Measurements from ENCODE around the gene NINL. TPM values are rescaled to one million over a fixed set of nuclear protein-coding genes. Genes with fewer than 3 reads are reported as not detected.

NINL gene
- total RNA-seq, 1 experiment from 2014 or later, result 0.19 TPM

GRCh38 chr20:25532015-25532751, 53.1 kb downstream of the NINL start:
- H3K36me3 ChIP-seq (ENCODE audit: insufficient read depth, low read length), result no peaks in the 10 kb centered on the region
- no peak overlapping the region for H2AFZ ChIP-seq (ENCODE audit: low read length)
- no peaks in the 10 kb centered on the region for H3K27me3 ChIP-seq (ENCODE audit: low read length)
- no peaks in the 10 kb centered on the region for H3K79me2 ChIP-seq (ENCODE audit: low read length)
- H3K9ac ChIP-seq (ENCODE audit: low read length), result no peak overlapping the region
- no peak overlapping the region for H3K4me3 ChIP-seq (ENCODE audit: low read length)
- H3K4me2 ChIP-seq (ENCODE audit: low read depth, low read length, poor library complexity, severe bottlenecking), result no peak overlapping the region
- DNase-seq, result no peak
- no peaks in the 10 kb centered on the region for H3K9me2 ChIP-seq (replicated peaks; ENCODE audit: insufficient read depth, low read length)
- H4K20me1 ChIP-seq (ENCODE audit: insufficient read depth, low read depth, low read length), result no peaks in the 10 kb centered on the region
- peaks cover 9% of the 10 kb centered on the region for H3K4me1 ChIP-seq (ENCODE audit: low read length)
- no peaks in the 10 kb centered on the region for H3K9me3 ChIP-seq (ENCODE audit: low read length)
- H3K27ac ChIP-seq (ENCODE audit: low read length), result no peak overlapping the region

GRCh38 chr20:25529295-25529951, 55.9 kb downstream of the NINL start:
- no peak for DNase-seq
- H3K9me3 ChIP-seq (ENCODE audit: low read length), result no peaks in the 10 kb centered on the region
- H3K9ac ChIP-seq (ENCODE audit: low read length), result no peak overlapping the region
- no peaks in the 10 kb centered on the region for H3K79me2 ChIP-seq (ENCODE audit: low read length)
- H4K20me1 ChIP-seq (ENCODE audit: insufficient read depth, low read depth, low read length), result no peaks in the 10 kb centered on the region
- peaks cover 9% of the 10 kb centered on the region for H3K4me1 ChIP-seq (ENCODE audit: low read length)
- H3K4me2 ChIP-seq (ENCODE audit: low read depth, low read length, poor library complexity, severe bottlenecking), result no peak overlapping the region
- H3K27me3 ChIP-seq (ENCODE audit: low read length), result no peaks in the 10 kb centered on the region
- H2AFZ ChIP-seq (ENCODE audit: low read length), result no peak overlapping the region
- H3K36me3 ChIP-seq (ENCODE audit: insufficient read depth, low read length), result no peaks in the 10 kb centered on the region
- H3K9me2 ChIP-seq (replicated peaks; ENCODE audit: insufficient read depth, low read length), result no peaks in the 10 kb centered on the region
- no peak overlapping the region for H3K4me3 ChIP-seq (ENCODE audit: low read length)
- H3K27ac ChIP-seq (ENCODE audit: low read length), result no peak overlapping the region

GRCh38 chr20:25527949-25528348, 57.4 kb downstream of the NINL start:
- Histone ChIP-seq H2AFZ (ENCODE audit: low read length) (no peak overlapping the region), H3K36me3 (ENCODE audit: insufficient read depth, low read length) (no peaks in the 10 kb centered on the region), H4K20me1 (ENCODE audit: insufficient read depth, low read depth, low read length) (no peaks in the 10 kb centered on the region), H3K4me1 (ENCODE audit: low read length) (peaks cover 9% of the 10 kb centered on the region), H3K4me3 (ENCODE audit: low read length) (no peak overlapping the region), H3K9ac (ENCODE audit: low read length) (no peak overlapping the region), H3K27ac (ENCODE audit: low read length) (no peak overlapping the region), H3K27me3 (ENCODE audit: low read length) (no peaks in the 10 kb centered on the region), H3K9me2 (replicated peaks; ENCODE audit: insufficient read depth, low read length) (no peaks in the 10 kb centered on the region), H3K4me2 (ENCODE audit: low read depth, low read length, poor library complexity, severe bottlenecking) (no peak overlapping the region), H3K79me2 (ENCODE audit: low read length) (no peaks in the 10 kb centered on the region), H3K9me3 (ENCODE audit: low read length) (no peaks in the 10 kb centered on the region)
- DNase-seq, result no peak

GRCh38 chr20:25526446-25526845, 58.9 kb downstream of the NINL start:
- no peak overlapping the region for H3K4me2 ChIP-seq (ENCODE audit: low read depth, low read length, poor library complexity, severe bottlenecking)
- H3K9ac ChIP-seq (ENCODE audit: low read length), result no peak overlapping the region

GRCh38 chr20:25525867-25526266, 59.5 kb downstream of the NINL start:
- no peak for DNase-seq
- H2AFZ ChIP-seq (ENCODE audit: low read length), result no peak overlapping the region
- H3K79me2 ChIP-seq (ENCODE audit: low read length), result no peaks in the 10 kb centered on the region
- H3K4me2 ChIP-seq (ENCODE audit: low read depth, low read length, poor library complexity, severe bottlenecking), result no peak overlapping the region
- no peaks in the 10 kb centered on the region for H4K20me1 ChIP-seq (ENCODE audit: insufficient read depth, low read depth, low read length)
- no peaks in the 10 kb centered on the region for H3K9me2 ChIP-seq (replicated peaks; ENCODE audit: insufficient read depth, low read length)
- no peaks in the 10 kb centered on the region for H3K9me3 ChIP-seq (ENCODE audit: low read length)
- H3K4me3 ChIP-seq (ENCODE audit: low read length), result no peak overlapping the region
- no peaks in the 10 kb centered on the region for H3K36me3 ChIP-seq (ENCODE audit: insufficient read depth, low read length)
- peaks cover 9% of the 10 kb centered on the region for H3K4me1 ChIP-seq (ENCODE audit: low read length)
- no peak overlapping the region for H3K9ac ChIP-seq (ENCODE audit: low read length)
- H3K27me3 ChIP-seq (ENCODE audit: low read length), result no peaks in the 10 kb centered on the region
- no peak overlapping the region for H3K27ac ChIP-seq (ENCODE audit: low read length)

More at GRCh38 chr20:25526446-25526845, 58.9 kb downstream of the NINL start:
- Histone ChIP-seq H3K4me1 (ENCODE audit: low read length) (peaks cover 9% of the 10 kb centered on the region), H3K27me3 (ENCODE audit: low read length) (no peaks in the 10 kb centered on the region), H3K4me3 (ENCODE audit: low read length) (no peak overlapping the region), H3K79me2 (ENCODE audit: low read length) (no peaks in the 10 kb centered on the region), H4K20me1 (ENCODE audit: insufficient read depth, low read depth, low read length) (no peaks in the 10 kb centered on the region), H3K36me3 (ENCODE audit: insufficient read depth, low read length) (no peaks in the 10 kb centered on the region), H3K9me3 (ENCODE audit: low read length) (no peaks in the 10 kb centered on the region), H3K9me2 (replicated peaks; ENCODE audit: insufficient read depth, low read length) (no peaks in the 10 kb centered on the region), H3K27ac (ENCODE audit: low read length) (no peak overlapping the region), H2AFZ (ENCODE audit: low read length) (no peak overlapping the region)
- no peak for DNase-seq

GRCh38 chr20:25525295-25525694, 60.0 kb downstream of the NINL start:
- Histone ChIP-seq H2AFZ (ENCODE audit: low read length) (no peak overlapping the region), H3K9ac (ENCODE audit: low read length) (no peak overlapping the region), H3K27me3 (ENCODE audit: low read length) (no peaks in the 10 kb centered on the region), H3K4me1 (ENCODE audit: low read length) (peaks cover 9% of the 10 kb centered on the region), H3K4me3 (ENCODE audit: low read length) (no peak overlapping the region), H3K79me2 (ENCODE audit: low read length) (no peaks in the 10 kb centered on the region), H3K9me2 (replicated peaks; ENCODE audit: insufficient read depth, low read length) (no peaks in the 10 kb centered on the region), H4K20me1 (ENCODE audit: insufficient read depth, low read depth, low read length) (no peaks in the 10 kb centered on the region), H3K4me2 (ENCODE audit: low read depth, low read length, poor library complexity, severe bottlenecking) (no peak overlapping the region), H3K36me3 (ENCODE audit: insufficient read depth, low read length) (no peaks in the 10 kb centered on the region), H3K27ac (ENCODE audit: low read length) (no peak overlapping the region), H3K9me3 (ENCODE audit: low read length) (no peaks in the 10 kb centered on the region)
- DNase-seq, result no peak

GRCh38 chr20:25521382-25521781, 63.9 kb downstream of the NINL start:
- no peaks in the 10 kb centered on the region for H3K27me3 ChIP-seq (ENCODE audit: low read length)
- H3K9ac ChIP-seq (ENCODE audit: low read length), result no peak overlapping the region

GRCh38 chr20:25517124-25517523, 68.2 kb downstream of the NINL start:
- no peaks in the 10 kb centered on the region for H3K9me2 ChIP-seq (replicated peaks; ENCODE audit: insufficient read depth, low read length)
- no peak overlapping the region for H3K27ac ChIP-seq (ENCODE audit: low read length)
- H3K4me2 ChIP-seq (ENCODE audit: low read depth, low read length, poor library complexity, severe bottlenecking), result no peak overlapping the region
- no peak overlapping the region for H3K4me3 ChIP-seq (ENCODE audit: low read length)
- no peaks in the 10 kb centered on the region for H3K79me2 ChIP-seq (ENCODE audit: low read length)
- no peak overlapping the region for H2AFZ ChIP-seq (ENCODE audit: low read length)
- H3K27me3 ChIP-seq (ENCODE audit: low read length), result no peaks in the 10 kb centered on the region
- no peaks in the 10 kb centered on the region for H4K20me1 ChIP-seq (ENCODE audit: insufficient read depth, low read depth, low read length)
- H3K9me3 ChIP-seq (ENCODE audit: low read length), result peaks cover 14% of the 10 kb centered on the region
- no peaks in the 10 kb centered on the region for H3K36me3 ChIP-seq (ENCODE audit: insufficient read depth, low read length)
- no peak overlapping the region for H3K9ac ChIP-seq (ENCODE audit: low read length)
- H3K4me1 ChIP-seq (ENCODE audit: low read length), result peaks cover 14% of the 10 kb centered on the region
- DNase-seq, result no peak

More at GRCh38 chr20:25521382-25521781, 63.9 kb downstream of the NINL start:
- Histone ChIP-seq H3K9me3 (ENCODE audit: low read length) (no peaks in the 10 kb centered on the region), H3K4me3 (ENCODE audit: low read length) (no peak overlapping the region), H2AFZ (ENCODE audit: low read length) (no peak overlapping the region), H3K4me2 (ENCODE audit: low read depth, low read length, poor library complexity, severe bottlenecking) (no peak overlapping the region), H3K4me1 (ENCODE audit: low read length) (peaks cover 14% of the 10 kb centered on the region), H3K27ac (ENCODE audit: low read length) (no peak overlapping the region), H4K20me1 (ENCODE audit: insufficient read depth, low read depth, low read length) (no peaks in the 10 kb centered on the region), H3K79me2 (ENCODE audit: low read length) (no peaks in the 10 kb centered on the region), H3K36me3 (ENCODE audit: insufficient read depth, low read length) (no peaks in the 10 kb centered on the region), H3K9me2 (replicated peaks; ENCODE audit: insufficient read depth, low read length) (no peaks in the 10 kb centered on the region)
- DNase-seq, result no peak
